Smooth muscle cell (in vitro differentiated cells): ENCODE results near the gene MNX1. TPM values are rescaled to one million over a fixed set of nuclear protein-coding genes. Genes with fewer than 3 reads are reported as not detected.

Experiments used
- DNase-seq: peaks from one replicate; lab custom pipeline; 2025; ENCODE audit not compliant: unreplicated experiment; lab: John Stamatoyannopoulos, UW
- H2AFZ ChIP-seq: fragments of 200-600 bp; sonication (generic); 2 replicates; pipeline ENCODE4 v1.6.0; 2016; ENCODE audit warnings: antibody characterized with exemption, low read depth, mild to moderate bottlenecking
- H3F3A ChIP-seq: fragments of 200-600 bp; sonication (generic); 2 replicates; pipeline ENCODE4 v1.6.0; 2017; ENCODE audit warnings: antibody characterized with exemption, low read depth
- H3K27ac ChIP-seq: fragments of 200-600 bp; sonication (generic); 2 replicates; pipeline ENCODE4 v1.5.1; 2016; ENCODE audit warnings: low read depth, mild to moderate bottlenecking
- H3K27me3 ChIP-seq: fragments of 200-600 bp; sonication (generic); 2 replicates; pipeline ENCODE4 v1.6.1; 2016; ENCODE audit warnings: low read depth, mild to moderate bottlenecking
- H3K36me3 ChIP-seq: fragments of 200-600 bp; sonication (generic); 2 replicates; pipeline ENCODE4 v1.5.1; 2016; ENCODE audit warnings: low read depth
- H3K4me1 ChIP-seq: fragments of 200-600 bp; sonication (generic); 2 replicates; pipeline ENCODE4 v1.5.1; 2016; ENCODE audit warnings: low read depth
- H3K4me2 ChIP-seq: fragments of 200-600 bp; sonication (generic); 2 replicates; pipeline ENCODE4 v1.6.0; 2016; ENCODE audit warnings: mild to moderate bottlenecking
- H3K4me3 ChIP-seq: fragments of 200-600 bp; sonication (generic); 2 replicates; pipeline ENCODE4 v1.5.1; 2016; ENCODE audit warnings: mild to moderate bottlenecking
- H3K79me2 ChIP-seq: fragments of 200-600 bp; sonication (generic); 2 replicates; pipeline ENCODE4 v1.6.0; 2016; ENCODE audit warnings: low read depth, mild to moderate bottlenecking
- H3K9ac ChIP-seq: fragments of 200-600 bp; sonication (generic); 2 replicates; pipeline ENCODE4 v1.6.0; 2016; ENCODE audit warnings: low read depth
- H3K9me3 ChIP-seq: fragments of 200-600 bp; sonication (generic); replicated peaks from 2 replicates; pipeline ENCODE4 v1.5.1; 2016; ENCODE audit warnings: low read depth
- H4K20me1 ChIP-seq: fragments of 200-600 bp; sonication (generic); 2 replicates; pipeline ENCODE4 v1.6.0; 2016; ENCODE audit warnings: low read depth
- WGBS: methylation state at CpG from one replicate; pipeline ENCODE4 v1.1.7; 2016; ENCODE audit warnings: low lambda C conversion rate; 5-methylcytosine and 5-hydroxymethylcytosine counted together
- polyA plus RNA-seq: library from polyadenylated mRNA; unstranded; fragments of >200 nt; fragmentation: Nextera tagmentation; extraction: Ambion mirVana; gene quantifications from 2 replicates; pipeline ENCODE4 v1.2.1, GENCODE V29; 2016
- total RNA-seq: library from RNA; depleted of rRNA; stranded (reverse); fragments of >200 nt; gene quantifications from 2 replicates; pipeline ENCODE4 v1.2.3, GENCODE V29; 2014
- TF ChIP-seq, protein P1 (sequence below): fragments of 200-600 bp; sonication (generic); IDR thresholded peaks from 2 replicates; pipeline ENCODE4 v1.5.1; 2017; ENCODE audit warnings: borderline replicate concordance, mild to moderate bottlenecking, antibody characterized with exemption; ENCODE audit not compliant: insufficient read depth, poor library complexity, severe bottlenecking

The MNX1 gene
- total and polyA plus RNA-seq, 2 experiments from 2014 or later = not detected

DNA sequence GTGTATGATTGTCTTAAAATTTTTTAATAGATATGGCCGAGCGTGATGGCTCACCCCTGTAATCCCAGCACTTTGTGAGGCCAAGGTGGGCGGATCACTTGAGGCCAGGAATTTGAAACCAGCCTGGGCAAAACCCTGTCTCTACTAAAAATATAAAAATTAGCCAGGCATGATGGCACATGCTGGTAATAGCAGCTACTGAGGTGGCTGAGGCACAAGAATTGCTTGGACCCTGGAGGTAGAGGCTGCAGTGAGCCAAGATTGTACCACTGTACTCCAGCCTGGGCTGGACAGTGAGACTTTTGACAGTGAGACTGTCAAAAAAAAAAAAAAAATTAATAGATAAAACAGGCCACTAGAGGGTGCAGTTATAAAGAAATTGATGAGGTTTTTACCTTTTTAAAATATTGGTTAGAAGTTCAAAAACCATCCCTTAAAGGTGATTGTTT is 40.5 kb downstream of the MNX1 start:
- TF ChIP-seq, protein P1, sequence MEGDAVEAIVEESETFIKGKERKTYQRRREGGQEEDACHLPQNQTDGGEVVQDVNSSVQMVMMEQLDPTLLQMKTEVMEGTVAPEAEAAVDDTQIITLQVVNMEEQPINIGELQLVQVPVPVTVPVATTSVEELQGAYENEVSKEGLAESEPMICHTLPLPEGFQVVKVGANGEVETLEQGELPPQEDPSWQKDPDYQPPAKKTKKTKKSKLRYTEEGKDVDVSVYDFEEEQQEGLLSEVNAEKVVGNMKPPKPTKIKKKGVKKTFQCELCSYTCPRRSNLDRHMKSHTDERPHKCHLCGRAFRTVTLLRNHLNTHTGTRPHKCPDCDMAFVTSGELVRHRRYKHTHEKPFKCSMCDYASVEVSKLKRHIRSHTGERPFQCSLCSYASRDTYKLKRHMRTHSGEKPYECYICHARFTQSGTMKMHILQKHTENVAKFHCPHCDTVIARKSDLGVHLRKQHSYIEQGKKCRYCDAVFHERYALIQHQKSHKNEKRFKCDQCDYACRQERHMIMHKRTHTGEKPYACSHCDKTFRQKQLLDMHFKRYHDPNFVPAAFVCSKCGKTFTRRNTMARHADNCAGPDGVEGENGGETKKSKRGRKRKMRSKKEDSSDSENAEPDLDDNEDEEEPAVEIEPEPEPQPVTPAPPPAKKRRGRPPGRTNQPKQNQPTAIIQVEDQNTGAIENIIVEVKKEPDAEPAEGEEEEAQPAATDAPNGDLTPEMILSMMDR = peak; percentile 52
- Histone ChIP-seq H3K27ac (no peak overlapping the region), H3K36me3 (peaks cover 5% of the 10 kb centered on the region), H3K9ac (no peak overlapping the region), H3K4me2 (no peak overlapping the region), H3F3A (no peaks in the 10 kb centered on the region), H2AFZ (no peak overlapping the region), H3K9me3 (no peaks in the 10 kb centered on the region), H3K4me1 (no peaks in the 10 kb centered on the region), H4K20me1 (no peaks in the 10 kb centered on the region), H3K79me2 (no peaks in the 10 kb centered on the region), H3K4me3 (no peak overlapping the region), H3K27me3 (no peaks in the 10 kb centered on the region)
- no peak for DNase-seq
- WGBS = 67% methylated on average over 3 of the region's 3 CpGs

DNA sequence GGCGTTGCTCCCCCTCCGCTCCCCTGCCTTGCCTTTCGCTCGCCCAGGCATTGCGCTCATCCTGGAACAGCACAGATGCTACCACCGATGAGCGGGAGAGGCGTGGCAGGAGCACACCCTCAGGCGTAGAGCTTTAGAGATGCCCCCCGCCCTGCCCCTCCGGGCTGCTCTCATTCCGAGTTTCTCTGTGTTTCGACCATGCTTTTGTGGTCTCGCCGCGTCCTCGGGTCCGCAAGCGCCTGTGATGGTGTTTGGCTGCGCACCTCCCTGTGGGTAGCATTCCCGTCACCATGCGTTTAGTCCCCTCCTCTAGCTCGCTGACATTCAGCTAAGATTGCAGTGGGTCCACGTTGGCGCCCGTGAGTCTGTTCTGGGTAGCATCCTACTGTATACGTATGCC is 42.3 kb downstream of the MNX1 start:
- 97% methylated on average over 27 of the region's 27 CpGs for WGBS
- no peaks in the 10 kb centered on the region for H3K9me3 ChIP-seq
- no peak overlapping the region for H2AFZ ChIP-seq
- H3K27me3 ChIP-seq = no peaks in the 10 kb centered on the region
- H3K27ac ChIP-seq = no peak overlapping the region
- DNase-seq = no peak
- no peak overlapping the region for H3K4me2 ChIP-seq
- no peak overlapping the region for H3K4me3 ChIP-seq
- peaks cover 13% of the 10 kb centered on the region for H3K36me3 ChIP-seq
- H3F3A ChIP-seq = no peaks in the 10 kb centered on the region
- TF ChIP-seq, protein P1 = no peak
- no peaks in the 10 kb centered on the region for H3K79me2 ChIP-seq
- no peaks in the 10 kb centered on the region for H3K4me1 ChIP-seq
- no peak overlapping the region for H3K9ac ChIP-seq
- no peaks in the 10 kb centered on the region for H4K20me1 ChIP-seq

DNA sequence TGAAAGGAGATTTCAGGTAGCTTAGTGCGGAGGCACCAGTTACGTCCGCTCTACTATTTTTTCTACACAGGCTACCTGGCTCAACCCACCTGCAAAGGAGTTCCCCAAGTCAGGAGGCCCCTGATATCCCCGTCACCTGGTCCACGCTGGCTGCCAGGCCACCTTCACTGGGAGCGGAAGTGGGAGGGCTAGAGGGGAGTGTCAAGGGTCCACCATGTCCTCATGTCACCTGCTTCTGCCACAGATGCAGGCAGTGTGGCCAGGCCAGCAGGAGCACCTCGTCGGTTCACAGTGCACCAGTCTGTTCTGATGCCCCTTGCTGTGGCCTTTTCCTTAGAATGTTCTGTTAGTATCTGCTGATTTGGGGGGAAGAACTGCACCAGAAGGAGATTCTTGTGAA is 44.1 kb downstream of the MNX1 start:
- Histone ChIP-seq H3K4me2 (no peak overlapping the region), H3F3A (no peaks in the 10 kb centered on the region), H2AFZ (no peak overlapping the region), H3K4me1 (no peaks in the 10 kb centered on the region), H3K9me3 (no peaks in the 10 kb centered on the region), H3K36me3 (peaks cover 17% of the 10 kb centered on the region), H3K27me3 (no peaks in the 10 kb centered on the region), H3K9ac (no peak overlapping the region), H3K79me2 (no peaks in the 10 kb centered on the region), H3K4me3 (no peak overlapping the region), H4K20me1 (peaks cover 3% of the 10 kb centered on the region), H3K27ac (no peak overlapping the region)
- no peak for DNase-seq
- 94% methylated on average over 8 of the region's 8 CpGs for WGBS
- TF ChIP-seq, protein P1 = no peak

DNA sequence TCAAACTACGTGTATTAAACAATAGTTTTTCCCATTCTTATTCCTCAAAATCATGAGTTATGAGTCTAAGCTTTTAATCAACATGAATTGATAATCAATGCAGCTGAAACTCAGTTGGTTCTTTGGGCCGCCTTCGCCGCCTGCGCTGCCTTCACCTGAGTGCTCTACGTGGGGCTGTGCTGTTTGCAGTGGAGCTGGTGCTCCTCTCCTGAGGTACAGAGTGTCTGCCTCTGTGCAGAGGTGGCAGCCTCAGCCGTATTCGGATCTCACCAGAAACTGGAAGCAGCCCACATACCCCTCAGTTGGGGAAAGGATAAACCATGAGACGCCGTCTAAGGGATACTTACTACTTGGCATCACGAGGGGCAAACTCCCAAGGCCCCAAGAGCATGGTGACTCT is 45.5 kb downstream of the MNX1 start:
- H3K9me3 ChIP-seq = no peaks in the 10 kb centered on the region
- H3K4me1 ChIP-seq = no peaks in the 10 kb centered on the region
- H4K20me1 ChIP-seq = peaks cover 13% of the 10 kb centered on the region
- H3K9ac ChIP-seq = no peak overlapping the region
- TF ChIP-seq, protein P1 = no peak
- WGBS = 98% methylated on average over 11 of the region's 11 CpGs
- H3K4me3 ChIP-seq = no peak overlapping the region
- peaks cover 23% of the 10 kb centered on the region for H3K36me3 ChIP-seq
- H3F3A ChIP-seq = no peaks in the 10 kb centered on the region
- no peak overlapping the region for H2AFZ ChIP-seq
- H3K4me2 ChIP-seq = no peak overlapping the region
- peaks cover 5% of the 10 kb centered on the region for H3K79me2 ChIP-seq
- no peak for DNase-seq
- H3K27me3 ChIP-seq = no peaks in the 10 kb centered on the region
- no peak overlapping the region for H3K27ac ChIP-seq
